GM12878 (cell line): ENCODE measurements around the gene NAALADL2. TPM values are rescaled to one million over a fixed set of nuclear protein-coding genes. Genes with fewer than 3 reads are reported as not detected.

Experiments
- ATAC-seq: fragments of 200-7000 bp; cut with Tn5 transposase; 3 replicates; pipeline ENCODE4 v1.9.1; 2020; ENCODE audit warnings: mild to moderate bottlenecking, moderate library complexity
- BruUV-seq: library from RNA; stranded (reverse); fragments of 400-500 nt; replicated peaks from 2 replicates; lab custom pipeline; 2021; lab: Mats Ljungman, UMichigan
- CTCF ChIA-PET: fragments of 300-600 bp; sonication (Branson Sonifier 250); formaldehyde crosslinking; extraction: SDS; loops from one replicate; lab custom pipeline; 2021; ENCODE audit warnings: inconsistent platforms; lab: Yijun Ruan, JAX
- POLR2A ChIA-PET: fragments of 350-600 bp; formaldehyde crosslinking; extraction: SDS; loops from one replicate; lab custom pipeline; 2021; ENCODE audit warnings: inconsistent platforms; lab: Charles Lee
- RAD21 ChIA-PET: fragments of 300-600 bp; sonication (Branson Sonifier 250); formaldehyde crosslinking; loops from one replicate; lab custom pipeline; 2023; ENCODE audit warnings: antibody characterized with exemption; ENCODE audit not compliant: unreplicated experiment; lab: Charles Lee
- SMC1A ChIA-PET: fragments of 300-600 bp; sonication (Branson Sonifier 250); formaldehyde crosslinking; loops from one replicate; lab custom pipeline; 2023; ENCODE audit not compliant: unreplicated experiment, uncharacterized antibody; lab: Charles Lee
- DNase-seq: peaks from one replicate; pipeline ENCODE4 v3.0.0-alpha.2; 2011; ENCODE audit warnings: low read depth, low spot score
- FAIRE-seq: peaks from 3 replicates; lab custom pipeline; 2011; peaks lifted over from hg19 to GRCh38; lab: Jason Lieb, UNC
- H2AFZ ChIP-seq: 2 replicates; pipeline ENCODE4 v1.6.0; 2011; ENCODE audit warnings: low read depth, low read length, control low read depth; ENCODE audit not compliant: control insufficient read depth
- H3K27ac ChIP-seq: 2 replicates; pipeline ENCODE4 v1.5.1; 2011; ENCODE audit warnings: control low read depth; ENCODE audit not compliant: control insufficient read depth, insufficient read depth
- H3K27me3 ChIP-seq, 2 experiments: replicated peaks in 1 of 2; 2 replicates each; pipeline versions ENCODE4 v1.6.0 to v1.6.1; 2011; ENCODE audit warnings: low read length in 1 of 2; ENCODE audit not compliant: control insufficient read depth in 2 of 2, insufficient read depth in 2 of 2
- H3K36me3 ChIP-seq, 2 experiments: 2 replicates each; pipeline ENCODE4 v1.5.1; 2011; ENCODE audit warnings: low read length in 1 of 2; ENCODE audit not compliant: control insufficient read depth in 2 of 2, insufficient read depth in 2 of 2
- H3K4me1 ChIP-seq: 2 replicates; pipeline ENCODE4 v1.6.1; 2011; ENCODE audit warnings: mild to moderate bottlenecking, low read length, moderate library complexity, mixed read lengths; ENCODE audit not compliant: control insufficient read depth, insufficient read depth
- H3K4me2 ChIP-seq: 2 replicates; pipeline ENCODE4 v1.6.0; 2011; ENCODE audit warnings: control low read depth; ENCODE audit not compliant: control insufficient read depth, insufficient read depth
- H3K4me3 ChIP-seq: fragments of 200-600 bp; sonication (generic); 2 replicates; pipeline ENCODE4 v1.5.1; 2016
- H3K79me2 ChIP-seq: 2 replicates; pipeline ENCODE4 v1.6.0; 2011; ENCODE audit warnings: low read length; ENCODE audit not compliant: control insufficient read depth, insufficient read depth
- H3K9ac ChIP-seq: 2 replicates; pipeline ENCODE4 v1.8.0; 2011; ENCODE audit warnings: low read length, control low read depth, mixed read lengths; ENCODE audit not compliant: control insufficient read depth, insufficient read depth
- H3K9me3 ChIP-seq: replicated peaks from 3 replicates; pipeline ENCODE4 v1.5.1; 2011; ENCODE audit warnings: mild to moderate bottlenecking, low read length; ENCODE audit not compliant: control insufficient read depth, insufficient read depth
- H4K20me1 ChIP-seq: 2 replicates; pipeline ENCODE4 v1.6.0; 2011; ENCODE audit not compliant: control insufficient read depth, insufficient read depth
- ASH2L ChIP-seq: fragments of 300-600, 200-600 bp; sonication (generic); IDR thresholded peaks from 2 replicates; pipeline ENCODE4 v1.6.1; 2017; ENCODE audit warnings: low read depth, mild to moderate bottlenecking, borderline replicate concordance
- CREB1 ChIP-seq: IDR thresholded peaks from 2 replicates; pipeline ENCODE4 v1.6.1; 2012; ENCODE audit warnings: low read depth, mild to moderate bottlenecking, inconsistent platforms
- EZH2 ChIP-seq: IDR thresholded peaks from 2 replicates; pipeline ENCODE4 v1.6.1; 2012; ENCODE audit warnings: low read depth, mild to moderate bottlenecking, control low read depth, inconsistent platforms, low read length, borderline replicate concordance; ENCODE audit not compliant: control insufficient read depth
- JUND ChIP-seq: IDR thresholded peaks from 2 replicates; pipeline ENCODE4 v1.6.1; 2012; ENCODE audit warnings: low read depth, mild to moderate bottlenecking, low read length, improper control_type of control experiment, moderate library complexity
- NR2C2 ChIP-seq: IDR thresholded peaks from 2 replicates; pipeline ENCODE4 v1.6.1; 2011; ENCODE audit warnings: borderline replicate concordance, low read depth; ENCODE audit not compliant: control insufficient read depth, insufficient read length
- POU2F2 ChIP-seq: IDR thresholded peaks from 3 replicates; pipeline ENCODE4 v1.6.1; 2011; ENCODE audit warnings: low read depth, mild to moderate bottlenecking, low read length, borderline replicate concordance
- SMC3 ChIP-seq: IDR thresholded peaks from 2 replicates; pipeline ENCODE4 v1.6.1; 2011; ENCODE audit warnings: low read length, improper control_type of control experiment, borderline replicate concordance
- STAT3 ChIP-seq: IDR thresholded peaks from 2 replicates; pipeline ENCODE4 v1.6.1; 2011; ENCODE audit warnings: low read depth, low read length, improper control_type of control experiment
- WGBS: methylation state at CpG from one replicate; pipeline ENCODE4 v1.1.6; 2016; ENCODE audit warnings: low lambda C conversion rate; ENCODE audit not compliant: insufficient replicate concordance, insufficient coverage; ENCODE audit errors: missing lambda C conversion rate; 5-methylcytosine and 5-hydroxymethylcytosine counted together
- in situ Hi-C: fragments of 300-500 bp; cut with MboI; formaldehyde crosslinking; loops from 9 replicates; pipeline ENCODE4 v1.14.3; 2018; ENCODE audit warnings: mixed read lengths
- intact Hi-C: fragments of 100-400 bp; cut with micrococcal nuclease; formaldehyde crosslinking; loops from one replicate; pipeline ENCODE4 v1.14.2; 2022; ENCODE audit not compliant: unreplicated experiment
- polyA plus RNA-seq, 11 experiments: library from polyadenylated mRNA; depleted of rRNA in 4 of 11; unstranded in 6 of 11; stranded (reverse) in 5 of 11; fragments of >200 nt; fragmentation: Nextera tagmentation in 4 of 11; fragmentation: Illumina TruSeq in 1 of 11; extraction: Ambion mirVana in 4 of 11; extraction: Trizol in 1 of 11; gene quantifications; 1 replicate in 1 of 11; 2 replicates in 10 of 11; pipeline versions ENCODE4 v1.2.1 to v1.2.3, GENCODE V29; 2011 to 2016; ENCODE audit warnings: inconsistent platforms in 2 of 11, missing spikeins in 2 of 11, low read depth in 1 of 11
- total RNA-seq, 4 experiments: library from RNA; depleted of rRNA in 3 of 4; stranded (reverse); fragments of >200 nt in 3 of 4; fragmentation: Illumina TruSeq in 1 of 4; extraction: Trizol in 1 of 4; gene quantifications; 2 replicates each; pipeline versions ENCODE4 v1.2.1 to v1.2.3, GENCODE V29; 2013 to 2021
- TF ChIP-seq, protein P1 (sequence below): IDR thresholded peaks from 2 replicates; pipeline ENCODE4 v1.6.1; 2011; ENCODE audit warnings: mild to moderate bottlenecking, low read depth, low read length, moderate library complexity; ENCODE audit not compliant: insufficient replicate concordance
- TF ChIP-seq, protein P2 (sequence below): fragments of 450-650 bp; IDR thresholded peaks from 2 replicates; pipeline ENCODE4 v1.6.1; 2017; ENCODE audit warnings: mild to moderate bottlenecking, moderate library complexity
- TF ChIP-seq, protein P3 (sequence below): fragments of 450-650 bp; formaldehyde crosslinking; IDR thresholded peaks from 2 replicates; pipeline ENCODE4 v1.4.0; 2020; ENCODE audit warnings: mild to moderate bottlenecking, moderate library complexity

Gene NAALADL2
- total and polyA plus RNA-seq, 10 of the 15 experiments (the other 5 are each of a cell fraction or from before 2014, with no cell fraction given): 0.06 to 10.8 (median 0.46) TPM

DNA sequence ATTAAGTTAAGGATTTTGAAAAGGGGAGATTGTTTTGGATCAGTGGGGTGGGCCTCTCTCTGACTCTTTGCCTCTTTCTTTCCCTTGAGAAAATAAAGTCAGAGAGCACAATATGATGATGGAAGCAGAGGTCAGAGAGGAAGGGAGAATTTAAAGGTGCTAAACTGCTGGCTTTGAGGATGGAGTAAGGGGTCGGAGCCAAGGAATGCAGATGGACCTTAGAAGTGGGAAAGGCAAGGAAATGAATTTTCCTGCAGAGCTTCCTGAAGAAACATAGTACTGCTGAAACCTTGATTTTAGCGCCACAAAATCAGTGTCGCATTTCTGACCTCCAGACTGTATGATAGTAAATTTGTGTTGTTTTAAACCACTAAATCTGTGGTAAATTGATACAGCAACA is 317.4 kb downstream of the NAALADL2 start (continued):
- TF ChIP-seq, protein P1, sequence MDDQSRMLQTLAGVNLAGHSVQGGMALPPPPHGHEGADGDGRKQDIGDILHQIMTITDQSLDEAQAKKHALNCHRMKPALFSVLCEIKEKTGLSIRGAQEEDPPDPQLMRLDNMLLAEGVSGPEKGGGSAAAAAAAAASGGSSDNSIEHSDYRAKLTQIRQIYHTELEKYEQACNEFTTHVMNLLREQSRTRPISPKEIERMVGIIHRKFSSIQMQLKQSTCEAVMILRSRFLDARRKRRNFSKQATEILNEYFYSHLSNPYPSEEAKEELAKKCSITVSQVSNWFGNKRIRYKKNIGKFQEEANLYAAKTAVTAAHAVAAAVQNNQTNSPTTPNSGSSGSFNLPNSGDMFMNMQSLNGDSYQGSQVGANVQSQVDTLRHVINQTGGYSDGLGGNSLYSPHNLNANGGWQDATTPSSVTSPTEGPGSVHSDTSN: no peak
- TF ChIP-seq, all 136 proteins: peak for 0

DNA sequence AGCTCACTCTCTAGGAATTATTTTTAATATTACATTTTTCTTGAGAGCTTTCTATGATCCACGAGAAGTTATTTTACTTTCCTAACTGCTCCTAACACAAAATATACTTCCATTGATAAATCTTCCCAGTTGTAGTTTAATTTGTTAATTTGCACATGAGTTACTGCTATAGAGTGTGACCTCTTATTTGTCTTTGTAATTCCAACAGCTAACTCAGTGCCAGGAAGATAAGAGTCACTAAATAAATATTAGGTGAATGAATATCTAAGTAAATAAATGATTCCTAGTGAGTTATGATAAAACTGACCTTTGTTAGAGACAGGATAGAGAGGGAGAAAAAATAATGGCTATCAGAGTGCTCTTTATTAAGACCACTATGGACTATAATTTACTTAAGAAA is 319.9 kb downstream of the NAALADL2 start:
- no peaks in the 10 kb centered on the region for H4K20me1 ChIP-seq
- H3K79me2 ChIP-seq: no peaks in the 10 kb centered on the region
- DNase-seq: no peak
- no peaks in the 10 kb centered on the region for H3K4me1 ChIP-seq
- ChIA-PET RAD21 (no interaction called here), POLR2A (no interaction called here), SMC1A (interaction anchor here (0.5 kb wide), 1 partner anchor 43 kb away, joined by 3 read pairs; no protein-coding TSS in a partner anchor), CTCF (no interaction called here)
- H3K9ac ChIP-seq: no peak overlapping the region
- H3K27ac ChIP-seq: no peak overlapping the region
- H3K4me2 ChIP-seq: no peak overlapping the region
- ATAC-seq: no peak
- FAIRE-seq: no peak
- no peaks in the 10 kb centered on the region for H3K36me3 ChIP-seq
- H3K4me3 ChIP-seq: no peak overlapping the region
- BruUV-seq: no TSS peak
- H3K9me3 ChIP-seq: no peaks in the 10 kb centered on the region
- in situ Hi-C loops: no loop called here
- no peak overlapping the region for H2AFZ ChIP-seq
- 0% methylated on average over 1 of the region's 1 CpG for WGBS
- no peaks in the 10 kb centered on the region for H3K27me3 ChIP-seq
- intact Hi-C loops: no loop called here
- TF ChIP-seq EZH2 (no peak), JUND (no peak), NR2C2 (no peak), POU2F2 (no peak), SMC3 (no peak), ASH2L (no peak), STAT3 (no peak), CREB1 (no peak)
- TF ChIP-seq, protein P2, sequence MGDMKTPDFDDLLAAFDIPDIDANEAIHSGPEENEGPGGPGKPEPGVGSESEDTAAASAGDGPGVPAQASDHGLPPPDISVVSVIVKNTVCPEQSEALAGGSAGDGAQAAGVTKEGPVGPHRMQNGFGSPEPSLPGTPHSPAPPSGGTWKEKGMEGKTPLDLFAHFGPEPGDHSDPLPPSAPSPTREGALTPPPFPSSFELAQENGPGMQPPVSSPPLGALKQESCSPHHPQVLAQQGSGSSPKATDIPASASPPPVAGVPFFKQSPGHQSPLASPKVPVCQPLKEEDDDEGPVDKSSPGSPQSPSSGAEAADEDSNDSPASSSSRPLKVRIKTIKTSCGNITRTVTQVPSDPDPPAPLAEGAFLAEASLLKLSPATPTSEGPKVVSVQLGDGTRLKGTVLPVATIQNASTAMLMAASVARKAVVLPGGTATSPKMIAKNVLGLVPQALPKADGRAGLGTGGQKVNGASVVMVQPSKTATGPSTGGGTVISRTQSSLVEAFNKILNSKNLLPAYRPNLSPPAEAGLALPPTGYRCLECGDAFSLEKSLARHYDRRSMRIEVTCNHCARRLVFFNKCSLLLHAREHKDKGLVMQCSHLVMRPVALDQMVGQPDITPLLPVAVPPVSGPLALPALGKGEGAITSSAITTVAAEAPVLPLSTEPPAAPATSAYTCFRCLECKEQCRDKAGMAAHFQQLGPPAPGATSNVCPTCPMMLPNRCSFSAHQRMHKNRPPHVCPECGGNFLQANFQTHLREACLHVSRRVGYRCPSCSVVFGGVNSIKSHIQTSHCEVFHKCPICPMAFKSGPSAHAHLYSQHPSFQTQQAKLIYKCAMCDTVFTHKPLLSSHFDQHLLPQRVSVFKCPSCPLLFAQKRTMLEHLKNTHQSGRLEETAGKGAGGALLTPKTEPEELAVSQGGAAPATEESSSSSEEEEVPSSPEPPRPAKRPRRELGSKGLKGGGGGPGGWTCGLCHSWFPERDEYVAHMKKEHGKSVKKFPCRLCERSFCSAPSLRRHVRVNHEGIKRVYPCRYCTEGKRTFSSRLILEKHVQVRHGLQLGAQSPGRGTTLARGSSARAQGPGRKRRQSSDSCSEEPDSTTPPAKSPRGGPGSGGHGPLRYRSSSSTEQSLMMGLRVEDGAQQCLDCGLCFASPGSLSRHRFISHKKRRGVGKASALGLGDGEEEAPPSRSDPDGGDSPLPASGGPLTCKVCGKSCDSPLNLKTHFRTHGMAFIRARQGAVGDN: no peak
- TF ChIP-seq, protein P3, sequence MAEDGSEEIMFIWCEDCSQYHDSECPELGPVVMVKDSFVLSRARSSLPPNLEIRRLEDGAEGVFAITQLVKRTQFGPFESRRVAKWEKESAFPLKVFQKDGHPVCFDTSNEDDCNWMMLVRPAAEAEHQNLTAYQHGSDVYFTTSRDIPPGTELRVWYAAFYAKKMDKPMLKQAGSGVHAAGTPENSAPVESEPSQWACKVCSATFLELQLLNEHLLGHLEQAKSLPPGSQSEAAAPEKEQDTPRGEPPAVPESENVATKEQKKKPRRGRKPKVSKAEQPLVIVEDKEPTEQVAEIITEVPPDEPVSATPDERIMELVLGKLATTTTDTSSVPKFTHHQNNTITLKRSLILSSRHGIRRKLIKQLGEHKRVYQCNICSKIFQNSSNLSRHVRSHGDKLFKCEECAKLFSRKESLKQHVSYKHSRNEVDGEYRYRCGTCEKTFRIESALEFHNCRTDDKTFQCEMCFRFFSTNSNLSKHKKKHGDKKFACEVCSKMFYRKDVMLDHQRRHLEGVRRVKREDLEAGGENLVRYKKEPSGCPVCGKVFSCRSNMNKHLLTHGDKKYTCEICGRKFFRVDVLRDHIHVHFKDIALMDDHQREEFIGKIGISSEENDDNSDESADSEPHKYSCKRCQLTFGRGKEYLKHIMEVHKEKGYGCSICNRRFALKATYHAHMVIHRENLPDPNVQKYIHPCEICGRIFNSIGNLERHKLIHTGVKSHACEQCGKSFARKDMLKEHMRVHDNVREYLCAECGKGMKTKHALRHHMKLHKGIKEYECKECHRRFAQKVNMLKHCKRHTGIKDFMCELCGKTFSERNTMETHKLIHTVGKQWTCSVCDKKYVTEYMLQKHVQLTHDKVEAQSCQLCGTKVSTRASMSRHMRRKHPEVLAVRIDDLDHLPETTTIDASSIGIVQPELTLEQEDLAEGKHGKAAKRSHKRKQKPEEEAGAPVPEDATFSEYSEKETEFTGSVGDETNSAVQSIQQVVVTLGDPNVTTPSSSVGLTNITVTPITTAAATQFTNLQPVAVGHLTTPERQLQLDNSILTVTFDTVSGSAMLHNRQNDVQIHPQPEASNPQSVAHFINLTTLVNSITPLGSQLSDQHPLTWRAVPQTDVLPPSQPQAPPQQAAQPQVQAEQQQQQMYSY (CRISPR knock-in tag): no peak
